Measurements from ENCODE around the gene ETAA1.
A peak's percentile ranks its signal among the peaks of the same experiment; 100 is the strongest.

Gene ETAA1

GRCh38 chr2:67399144-67399543, 2.0 kb downstream of the ETAA1 start:
- no peak overlapping the region for H3K4me3 ChIP-seq (replicated peaks; ENCODE audit: low read depth, low read length)
- DNase-seq (ENCODE audit: low read depth), result no peak
- TF ChIP-seq CTCF (IDR thresholded peaks at IDR 0.05; ENCODE audit: low read length, missing control alignments), result no peak

- TF ChIP-seq CTCF (IDR thresholded peaks at IDR 0.05; ENCODE audit: low read length, missing control alignments), result no peak
- peak overlapping the region; percentile 23 for H3K4me3 ChIP-seq (replicated peaks; ENCODE audit: low read depth, low read length)
- peak; percentile 58 for DNase-seq (ENCODE audit: low read depth)
Measured at GRCh38 chr2:67399831-67400489, 2.8 kb downstream of the ETAA1 start.

- TF ChIP-seq CTCF (IDR thresholded peaks at IDR 0.05; ENCODE audit: low read length, missing control alignments), result no peak
- peak overlapping the region; percentile 23 for H3K4me3 ChIP-seq (replicated peaks; ENCODE audit: low read depth, low read length)
- peak; percentile 54 for DNase-seq (ENCODE audit: low read depth)
Measured at GRCh38 chr2:67400560-67401485, 3.7 kb downstream of the ETAA1 start.

- H3K4me3 ChIP-seq (replicated peaks; ENCODE audit: low read depth, low read length), result no peak overlapping the region
- TF ChIP-seq CTCF (IDR thresholded peaks at IDR 0.05; ENCODE audit: low read length, missing control alignments), result no peak
Measured at GRCh38 chr2:67408346-67408745, 11.2 kb downstream of the ETAA1 start.

GRCh38 chr2:67412424-67412823, 15.3 kb downstream of the ETAA1 start:
- DNase-seq (ENCODE audit: low read depth), result no peak
- no peak for TF ChIP-seq CTCF (IDR thresholded peaks at IDR 0.05; ENCODE audit: low read length, missing control alignments)
- no peak overlapping the region for H3K4me3 ChIP-seq (replicated peaks; ENCODE audit: low read depth, low read length)

More at GRCh38 chr2:67408346-67408745, 11.2 kb downstream of the ETAA1 start:
- DNase-seq (ENCODE audit: low read depth), result no peak

- H3K4me3 ChIP-seq (replicated peaks; ENCODE audit: low read depth, low read length), result no peak overlapping the region
- TF ChIP-seq CTCF (IDR thresholded peaks at IDR 0.05; ENCODE audit: low read length, missing control alignments), result no peak
- no peak for DNase-seq (ENCODE audit: low read depth)
Measured at GRCh38 chr2:67414867-67415266, 17.7 kb downstream of the ETAA1 start.
